Cardiac muscle cell (in vitro differentiated cells and primary cell): ENCODE results near the gene KCNJ14. TPM values are rescaled to one million over a fixed set of nuclear protein-coding genes. Genes with fewer than 3 reads are reported as not detected.
"Not testable (repeated sequence)": the region's sequence is repeated elsewhere in the genome, so short reads cannot be mapped to it uniquely, and the experiment has no call there.

Experiments used
- DNase-seq, 2 donors: peaks; one replicate each; pipeline versions ENCODE4 v3.0.0 to v3.0.0-alpha.2; 2010 to 2017; ENCODE audit warnings: low read depth in 1 of 2, low spot score in 1 of 2
- H3K27ac ChIP-seq: fragments of 200-600 bp; sonication (generic); 2 replicates; pipeline ENCODE4 v1.5.1; 2016
- H3K27me3 ChIP-seq: fragments of 200-600 bp; sonication (generic); 2 replicates; pipeline ENCODE4 v1.6.0; 2016; ENCODE audit warnings: control low read depth
- H3K36me3 ChIP-seq: fragments of 200-600 bp; sonication (generic); 2 replicates; pipeline ENCODE4 v1.5.1; 2016; ENCODE audit warnings: control low read depth
- H3K4me1 ChIP-seq: fragments of 200-600 bp; sonication (generic); 2 replicates; pipeline ENCODE4 v1.8.1; 2017; ENCODE audit warnings: low read depth, mild to moderate bottlenecking, mixed run types
- H3K4me3 ChIP-seq: fragments of 200-600 bp; sonication (generic); 2 replicates; pipeline ENCODE4 v1.5.1; 2016; ENCODE audit warnings: mild to moderate bottlenecking
- H3K9me3 ChIP-seq: fragments of 200-600 bp; sonication (generic); 2 replicates; pipeline ENCODE4 v1.5.1; 2017; ENCODE audit warnings: low read depth, mild to moderate bottlenecking, control low read depth
- CTCF ChIP-seq: IDR thresholded peaks from 2 replicates; pipeline ENCODE4 v1.5.1; 2012; ENCODE audit warnings: low read depth, mild to moderate bottlenecking, low read length
- polyA plus RNA-seq: library from polyadenylated mRNA; unstranded; fragments of >200 nt; fragmentation: Nextera tagmentation; extraction: Ambion mirVana; gene quantifications from 2 replicates; pipeline ENCODE4 v1.2.1, GENCODE V29; 2016
- total RNA-seq: library from RNA; depleted of rRNA; stranded (reverse); fragments of >200 nt; gene quantifications from 2 replicates; pipeline ENCODE4 v1.2.3, GENCODE V29; 2016

The KCNJ14 gene
- total and polyA plus RNA-seq, 2 experiments from 2014 or later, result 0.61 to 1.7 TPM

DNA sequence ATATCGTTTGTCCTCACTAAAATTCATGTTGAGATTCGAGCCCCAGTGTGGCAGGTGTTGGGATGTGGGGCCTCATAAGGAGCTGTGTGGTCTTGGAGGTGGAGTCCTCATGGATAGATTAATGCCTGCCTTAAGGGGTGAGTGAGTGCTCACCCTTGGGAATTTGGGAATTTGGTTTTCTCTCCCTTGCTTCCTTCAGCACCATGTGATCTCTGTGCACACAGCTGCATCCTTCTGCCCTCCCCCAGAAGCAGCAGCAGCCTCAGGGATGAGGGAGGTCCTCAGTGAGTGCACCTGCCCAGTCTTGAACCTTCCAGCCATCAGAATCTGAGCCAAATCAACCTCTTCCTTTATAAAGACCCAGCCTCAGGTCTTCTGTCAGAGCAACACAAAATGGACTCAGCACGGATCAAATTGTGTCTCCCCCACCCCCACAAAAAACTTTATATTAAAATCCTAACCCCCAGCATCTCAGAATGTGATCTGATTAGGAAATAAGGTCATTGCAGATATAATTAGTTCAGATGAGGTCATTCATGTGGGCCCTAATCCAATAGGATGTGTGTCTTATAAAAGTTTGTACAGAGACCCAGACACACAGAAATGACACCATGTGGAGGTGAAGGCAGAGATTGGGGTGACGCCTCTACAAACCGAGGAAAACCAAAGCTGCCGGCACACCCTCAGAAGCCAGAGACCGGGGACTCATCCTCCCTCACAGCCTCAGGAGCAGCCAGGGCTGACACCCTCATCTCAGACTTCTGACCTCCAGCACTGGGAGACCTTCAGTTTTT lies 26.7 kb downstream of the KCNJ14 start:
- TF ChIP-seq CTCF, result no peak
- Histone ChIP-seq H3K36me3 (peaks cover 9% of the 10 kb centered on the region), H3K9me3 (no peaks in the 10 kb centered on the region), H3K27me3 (no peaks in the 10 kb centered on the region), H3K4me1 (no peaks in the 10 kb centered on the region), H3K4me3 (no peak overlapping the region), H3K27ac (peak overlapping the region; percentile 43)
- DNase-seq, result no peak

- H3K27ac ChIP-seq, result no peak overlapping the region
- TF ChIP-seq CTCF, result no peak
- no peak overlapping the region for H3K4me3 ChIP-seq
- no peaks in the 10 kb centered on the region for H3K4me1 ChIP-seq
- DNase-seq, result no peak
- no peaks in the 10 kb centered on the region for H3K27me3 ChIP-seq
- H3K9me3 ChIP-seq, result no peaks in the 10 kb centered on the region
- peaks cover under 1% of the 10 kb centered on the region for H3K36me3 ChIP-seq
Observed at GRCh38 chr19:48483301-48483700, 27.9 kb downstream of the KCNJ14 start.

GRCh38 chr19:48484247-48484893 lies 29.0 kb downstream of the KCNJ14 start:
- Histone ChIP-seq H3K4me3 (no peak overlapping the region), H3K9me3 (no peaks in the 10 kb centered on the region), H3K27me3 (no peaks in the 10 kb centered on the region), H3K4me1 (no peaks in the 10 kb centered on the region), H3K27ac (no peak overlapping the region), H3K36me3 (no peaks in the 10 kb centered on the region)
- no peak for DNase-seq
- no peak for TF ChIP-seq CTCF

DNA sequence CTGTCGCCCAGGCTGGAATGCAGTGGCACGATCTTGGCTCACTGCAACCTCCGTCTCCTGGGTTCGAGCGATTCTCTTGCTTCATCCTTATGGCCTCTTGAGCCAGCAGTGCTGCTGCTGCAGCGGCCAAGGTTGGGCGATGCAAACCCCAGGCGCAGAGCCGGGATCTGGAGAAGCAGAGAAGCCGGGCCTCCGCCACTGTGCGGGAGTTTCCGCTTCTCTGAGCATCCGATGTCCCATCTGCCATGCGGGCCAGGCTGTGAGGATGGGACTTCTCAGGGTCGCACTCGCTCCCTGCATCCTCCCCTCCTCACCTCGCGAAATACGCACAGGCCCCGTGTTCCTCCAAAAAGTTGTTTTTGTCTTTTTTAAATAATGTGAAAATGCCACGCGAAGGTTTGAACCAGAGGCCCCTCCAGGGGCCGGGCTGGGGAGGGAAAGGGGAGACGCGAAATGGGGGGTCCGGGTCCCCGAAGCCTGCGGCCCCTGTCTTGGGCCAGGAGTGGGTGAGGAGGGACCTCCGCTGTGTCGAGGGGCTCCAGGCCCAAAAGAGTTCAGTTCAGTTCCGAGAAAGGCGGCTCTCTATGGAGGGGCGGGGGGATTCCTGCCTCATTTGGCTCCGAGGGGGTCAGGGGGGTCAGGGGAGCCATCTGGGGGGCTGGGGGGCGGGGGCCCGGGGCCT lies 29.7 kb downstream of the KCNJ14 start:
- Histone ChIP-seq H3K4me1 (no peaks in the 10 kb centered on the region), H3K27me3 (no peaks in the 10 kb centered on the region), H3K4me3 (no peak overlapping the region), H3K36me3 (no peaks in the 10 kb centered on the region), H3K9me3 (no peaks in the 10 kb centered on the region), H3K27ac (no peak overlapping the region)
- TF ChIP-seq CTCF, result no peak
- DNase-seq, result no peak

GRCh38 chr19:48486706-48487105 lies 31.3 kb downstream of the KCNJ14 start:
- H3K27me3 ChIP-seq, DNase-seq, H3K27ac ChIP-seq, H3K9me3 ChIP-seq, H3K4me3 ChIP-seq, H3K36me3 ChIP-seq, H3K4me1 ChIP-seq: not testable (repeated sequence)

DNA sequence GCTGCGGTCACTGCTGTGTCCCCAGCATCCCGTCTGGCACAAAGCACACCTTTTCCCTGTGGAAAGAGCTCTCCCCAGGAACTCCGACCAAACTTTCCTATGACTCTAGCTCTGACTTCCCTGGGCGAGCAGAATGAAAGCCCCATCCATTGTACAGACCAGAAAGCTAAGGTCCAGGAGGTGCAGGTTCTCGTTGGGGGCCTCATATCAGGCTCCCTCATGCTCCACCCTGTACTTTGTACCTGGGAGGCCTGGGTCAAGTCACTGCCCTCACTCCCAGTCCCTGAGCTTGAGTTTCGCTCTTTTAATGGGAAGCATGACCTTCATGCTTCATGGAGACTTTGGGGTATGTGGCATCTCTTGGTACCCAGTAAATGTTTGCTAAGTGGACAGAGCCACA lies 32.2 kb downstream of the KCNJ14 start:
- Histone ChIP-seq H3K36me3 (no peaks in the 10 kb centered on the region), H3K27ac (no peak overlapping the region), H3K9me3 (no peaks in the 10 kb centered on the region), H3K27me3 (no peaks in the 10 kb centered on the region), H3K4me1 (no peaks in the 10 kb centered on the region), H3K4me3 (no peak overlapping the region)
- no peak for TF ChIP-seq CTCF
- DNase-seq, result no peak
